ENCODE results near the gene AJAP1.

DNA sequence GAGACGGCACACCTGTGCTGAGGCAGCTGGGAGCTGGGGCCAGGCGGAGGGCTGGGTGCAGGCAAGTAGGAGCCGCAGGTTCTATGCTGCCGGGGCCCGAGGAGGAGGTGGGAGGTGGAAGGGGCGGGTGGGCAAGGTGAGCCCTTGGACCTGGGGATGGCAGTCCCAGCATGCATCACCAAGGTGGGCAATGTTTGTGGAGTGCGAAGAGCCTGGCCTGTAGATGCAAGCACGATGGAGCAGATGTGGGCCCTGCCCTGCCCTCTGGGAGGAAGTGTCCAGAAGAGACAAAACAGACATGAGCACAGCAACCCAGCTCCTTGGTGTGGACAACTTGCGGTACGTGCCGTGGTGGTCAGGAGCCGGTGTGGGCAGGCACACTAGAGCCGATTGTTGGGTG is 28.3 kb upstream of the AJAP1 start:
- TF ChIP-seq, protein P1, sequence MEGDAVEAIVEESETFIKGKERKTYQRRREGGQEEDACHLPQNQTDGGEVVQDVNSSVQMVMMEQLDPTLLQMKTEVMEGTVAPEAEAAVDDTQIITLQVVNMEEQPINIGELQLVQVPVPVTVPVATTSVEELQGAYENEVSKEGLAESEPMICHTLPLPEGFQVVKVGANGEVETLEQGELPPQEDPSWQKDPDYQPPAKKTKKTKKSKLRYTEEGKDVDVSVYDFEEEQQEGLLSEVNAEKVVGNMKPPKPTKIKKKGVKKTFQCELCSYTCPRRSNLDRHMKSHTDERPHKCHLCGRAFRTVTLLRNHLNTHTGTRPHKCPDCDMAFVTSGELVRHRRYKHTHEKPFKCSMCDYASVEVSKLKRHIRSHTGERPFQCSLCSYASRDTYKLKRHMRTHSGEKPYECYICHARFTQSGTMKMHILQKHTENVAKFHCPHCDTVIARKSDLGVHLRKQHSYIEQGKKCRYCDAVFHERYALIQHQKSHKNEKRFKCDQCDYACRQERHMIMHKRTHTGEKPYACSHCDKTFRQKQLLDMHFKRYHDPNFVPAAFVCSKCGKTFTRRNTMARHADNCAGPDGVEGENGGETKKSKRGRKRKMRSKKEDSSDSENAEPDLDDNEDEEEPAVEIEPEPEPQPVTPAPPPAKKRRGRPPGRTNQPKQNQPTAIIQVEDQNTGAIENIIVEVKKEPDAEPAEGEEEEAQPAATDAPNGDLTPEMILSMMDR (IDR thresholded peaks at IDR 0.05; ENCODE audit: poor library complexity, severe bottlenecking): no peak
- TF ChIP-seq POLR2AphosphoS5 (IDR thresholded peaks at IDR 0.05) (no peak), TAF1 (IDR thresholded peaks at IDR 0.05; ENCODE audit: low read depth) (no peak), EP300 (conservative IDR thresholded peaks at IDR 0.05; ENCODE audit: poor library complexity, severe bottlenecking) (no peak), MXI1 (conservative IDR thresholded peaks at IDR 0.05; ENCODE audit: poor library complexity, severe bottlenecking) (no peak), RAD21 (conservative IDR thresholded peaks at IDR 0.05) (no peak)
- TF ChIP-seq, protein P2, sequence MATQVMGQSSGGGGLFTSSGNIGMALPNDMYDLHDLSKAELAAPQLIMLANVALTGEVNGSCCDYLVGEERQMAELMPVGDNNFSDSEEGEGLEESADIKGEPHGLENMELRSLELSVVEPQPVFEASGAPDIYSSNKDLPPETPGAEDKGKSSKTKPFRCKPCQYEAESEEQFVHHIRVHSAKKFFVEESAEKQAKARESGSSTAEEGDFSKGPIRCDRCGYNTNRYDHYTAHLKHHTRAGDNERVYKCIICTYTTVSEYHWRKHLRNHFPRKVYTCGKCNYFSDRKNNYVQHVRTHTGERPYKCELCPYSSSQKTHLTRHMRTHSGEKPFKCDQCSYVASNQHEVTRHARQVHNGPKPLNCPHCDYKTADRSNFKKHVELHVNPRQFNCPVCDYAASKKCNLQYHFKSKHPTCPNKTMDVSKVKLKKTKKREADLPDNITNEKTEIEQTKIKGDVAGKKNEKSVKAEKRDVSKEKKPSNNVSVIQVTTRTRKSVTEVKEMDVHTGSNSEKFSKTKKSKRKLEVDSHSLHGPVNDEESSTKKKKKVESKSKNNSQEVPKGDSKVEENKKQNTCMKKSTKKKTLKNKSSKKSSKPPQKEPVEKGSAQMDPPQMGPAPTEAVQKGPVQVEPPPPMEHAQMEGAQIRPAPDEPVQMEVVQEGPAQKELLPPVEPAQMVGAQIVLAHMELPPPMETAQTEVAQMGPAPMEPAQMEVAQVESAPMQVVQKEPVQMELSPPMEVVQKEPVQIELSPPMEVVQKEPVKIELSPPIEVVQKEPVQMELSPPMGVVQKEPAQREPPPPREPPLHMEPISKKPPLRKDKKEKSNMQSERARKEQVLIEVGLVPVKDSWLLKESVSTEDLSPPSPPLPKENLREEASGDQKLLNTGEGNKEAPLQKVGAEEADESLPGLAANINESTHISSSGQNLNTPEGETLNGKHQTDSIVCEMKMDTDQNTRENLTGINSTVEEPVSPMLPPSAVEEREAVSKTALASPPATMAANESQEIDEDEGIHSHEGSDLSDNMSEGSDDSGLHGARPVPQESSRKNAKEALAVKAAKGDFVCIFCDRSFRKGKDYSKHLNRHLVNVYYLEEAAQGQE (IDR thresholded peaks at IDR 0.05; ENCODE audit: borderline replicate concordance): no peak

Data from neural cell (in vitro differentiated cells).